ENCODE data around the gene HDAC4.

The HDAC4 gene

DNA sequence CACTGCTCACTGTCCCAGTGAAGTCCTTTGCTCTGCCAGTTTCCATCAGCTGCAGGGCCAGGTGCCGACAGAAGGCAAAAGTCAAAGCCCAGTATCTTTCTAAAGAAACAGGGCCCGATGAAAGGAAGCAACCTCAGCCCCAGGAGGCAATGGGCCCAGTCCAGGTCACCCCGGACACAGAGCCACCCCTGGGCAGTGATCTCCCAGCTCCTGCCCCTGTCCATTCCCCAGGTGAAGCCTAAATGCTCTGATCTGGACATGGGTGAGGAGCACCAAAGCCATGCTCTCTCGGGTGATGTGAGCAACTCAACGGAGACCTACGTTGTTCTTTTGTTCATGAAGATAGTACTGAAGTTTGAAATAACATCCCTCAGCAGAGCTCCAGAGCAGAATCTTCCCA, 61.6 kb downstream of the HDAC4 start:
- Histone ChIP-seq H3K27ac (ENCODE audit: insufficient read depth, low read depth, low read length, poor library complexity, severe bottlenecking) (no peak overlapping the region), H3K27me3 (ENCODE audit: control insufficient read depth, insufficient read depth, low read length, poor library complexity, severe bottlenecking) (no peaks in the 10 kb centered on the region), H3K4me3 (ENCODE audit: insufficient read depth, low read depth, low read length) (no peak overlapping the region), H3K9me3 (ENCODE audit: control insufficient read depth, low read length) (no peaks in the 10 kb centered on the region), H3K4me1 (ENCODE audit: control insufficient read depth, insufficient read depth, low read length) (no peaks in the 10 kb centered on the region), H3K36me3 (ENCODE audit: control insufficient read depth, insufficient read depth, low read length) (no peaks in the 10 kb centered on the region)
- 77 to 79% methylated on average over 6 of the region's 6 CpGs for WGBS, 2 experiments

DNA sequence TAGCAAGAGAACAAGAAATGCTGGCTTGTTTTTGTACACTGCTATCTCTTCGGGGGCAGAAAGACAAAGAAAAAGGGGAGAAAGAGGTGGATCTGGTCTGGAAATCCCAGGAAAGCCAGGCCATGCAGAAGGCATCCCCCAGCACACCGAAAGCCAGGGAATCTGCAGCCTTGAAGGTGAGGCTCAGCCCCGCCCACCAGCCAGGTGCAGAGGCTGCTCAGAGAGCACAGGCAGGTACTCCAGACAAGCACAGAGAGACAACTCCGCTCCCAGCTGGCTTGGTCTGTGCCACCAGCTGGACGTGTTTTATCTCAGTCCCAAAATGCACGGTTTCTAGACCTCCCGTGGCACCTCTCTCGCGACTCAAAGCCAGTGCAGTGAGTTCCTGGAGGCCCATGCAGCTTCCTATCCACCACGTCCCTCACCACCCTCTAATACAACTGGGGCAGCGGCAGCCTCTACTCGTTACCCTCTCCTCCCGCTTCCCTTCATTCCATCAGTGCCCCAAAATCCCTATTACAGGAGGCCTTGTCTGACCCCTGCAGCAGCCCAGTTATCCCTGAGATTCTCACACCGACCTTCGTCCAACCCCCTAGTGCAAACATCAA, 62.8 kb downstream of the HDAC4 start:
- H3K27me3 ChIP-seq (ENCODE audit: control insufficient read depth, insufficient read depth, low read length, poor library complexity, severe bottlenecking): no peaks in the 10 kb centered on the region
- 84 to 87% methylated on average over 15 of the region's 15 CpGs for WGBS, 2 experiments
- H3K27ac ChIP-seq (ENCODE audit: insufficient read depth, low read depth, low read length, poor library complexity, severe bottlenecking): no peak overlapping the region
- no peaks in the 10 kb centered on the region for H3K36me3 ChIP-seq (ENCODE audit: control insufficient read depth, insufficient read depth, low read length)
- no peaks in the 10 kb centered on the region for H3K9me3 ChIP-seq (ENCODE audit: control insufficient read depth, low read length)
- no peaks in the 10 kb centered on the region for H3K4me1 ChIP-seq (ENCODE audit: control insufficient read depth, insufficient read depth, low read length)
- no peak overlapping the region for H3K4me3 ChIP-seq (ENCODE audit: insufficient read depth, low read depth, low read length)

- Histone ChIP-seq H3K4me1 (ENCODE audit: control insufficient read depth, insufficient read depth, low read length) (no peaks in the 10 kb centered on the region), H3K27me3 (ENCODE audit: control insufficient read depth, insufficient read depth, low read length, poor library complexity, severe bottlenecking) (no peaks in the 10 kb centered on the region), H3K36me3 (ENCODE audit: control insufficient read depth, insufficient read depth, low read length) (no peaks in the 10 kb centered on the region), H3K27ac (ENCODE audit: insufficient read depth, low read depth, low read length, poor library complexity, severe bottlenecking) (no peak overlapping the region), H3K4me3 (ENCODE audit: insufficient read depth, low read depth, low read length) (no peak overlapping the region), H3K9me3 (ENCODE audit: control insufficient read depth, low read length) (no peaks in the 10 kb centered on the region)
- 92% methylated on average over 28 of the region's 28 CpGs for WGBS, 2 experiments
Observed at GRCh38 chr2:239337122-239337876, 63.5 kb downstream of the HDAC4 start.

GRCh38 chr2:239331560-239331959, 69.3 kb downstream of the HDAC4 start:
- H3K9me3 ChIP-seq (ENCODE audit: control insufficient read depth, low read length): no peaks in the 10 kb centered on the region
- no peak overlapping the region for H3K27ac ChIP-seq (ENCODE audit: insufficient read depth, low read depth, low read length, poor library complexity, severe bottlenecking)
- peaks cover 16% of the 10 kb centered on the region for H3K4me1 ChIP-seq (ENCODE audit: control insufficient read depth, insufficient read depth, low read length)
- 95 to 96% methylated on average over 24 of the region's 24 CpGs for WGBS, 2 experiments
- H3K4me3 ChIP-seq (ENCODE audit: insufficient read depth, low read depth, low read length): no peak overlapping the region
- H3K36me3 ChIP-seq (ENCODE audit: control insufficient read depth, insufficient read depth, low read length): no peaks in the 10 kb centered on the region
- H3K27me3 ChIP-seq (ENCODE audit: control insufficient read depth, insufficient read depth, low read length, poor library complexity, severe bottlenecking): no peaks in the 10 kb centered on the region

DNA sequence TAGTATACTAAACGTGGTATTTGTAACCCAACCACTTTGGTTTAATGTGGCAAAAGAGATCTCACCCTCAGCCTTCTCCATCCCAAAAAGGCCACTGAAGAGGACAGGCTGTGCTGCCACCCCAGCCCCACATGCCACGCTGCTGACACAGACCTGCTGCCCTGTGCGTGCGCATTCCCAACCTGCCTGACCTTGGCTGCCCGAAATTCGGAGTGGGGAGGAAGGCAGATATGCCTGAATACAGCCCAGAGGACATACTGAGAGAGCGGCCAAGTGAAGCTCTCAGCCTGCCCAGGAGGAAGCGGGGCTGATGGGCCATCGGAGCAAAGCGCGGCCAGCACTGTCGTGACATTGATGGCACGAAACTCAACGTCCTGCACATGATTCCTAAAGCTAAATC, 70.0 kb downstream of the HDAC4 start:
- H3K27me3 ChIP-seq (ENCODE audit: control insufficient read depth, insufficient read depth, low read length, poor library complexity, severe bottlenecking): no peaks in the 10 kb centered on the region
- H3K27ac ChIP-seq (ENCODE audit: insufficient read depth, low read depth, low read length, poor library complexity, severe bottlenecking): no peak overlapping the region
- no peaks in the 10 kb centered on the region for H3K9me3 ChIP-seq (ENCODE audit: control insufficient read depth, low read length)
- 94 to 97% methylated on average over 14 of the region's 14 CpGs for WGBS, 2 experiments
- H3K4me1 ChIP-seq (ENCODE audit: control insufficient read depth, insufficient read depth, low read length): peaks cover 16% of the 10 kb centered on the region
- H3K4me3 ChIP-seq (ENCODE audit: insufficient read depth, low read depth, low read length): no peak overlapping the region
- no peaks in the 10 kb centered on the region for H3K36me3 ChIP-seq (ENCODE audit: control insufficient read depth, insufficient read depth, low read length)

- WGBS, 2 experiments: 85 to 86% methylated on average over 15 of the region's 15 CpGs
- Histone ChIP-seq H3K27me3 (ENCODE audit: control insufficient read depth, insufficient read depth, low read length, poor library complexity, severe bottlenecking) (no peaks in the 10 kb centered on the region), H3K36me3 (ENCODE audit: control insufficient read depth, insufficient read depth, low read length) (no peaks in the 10 kb centered on the region), H3K4me1 (ENCODE audit: control insufficient read depth, insufficient read depth, low read length) (peaks cover 16% of the 10 kb centered on the region), H3K27ac (ENCODE audit: insufficient read depth, low read depth, low read length, poor library complexity, severe bottlenecking) (no peak overlapping the region), H3K9me3 (ENCODE audit: control insufficient read depth, low read length) (no peaks in the 10 kb centered on the region), H3K4me3 (ENCODE audit: insufficient read depth, low read depth, low read length) (no peak overlapping the region)
Observed at GRCh38 chr2:239329972-239330572, 70.7 kb downstream of the HDAC4 start.

DNA sequence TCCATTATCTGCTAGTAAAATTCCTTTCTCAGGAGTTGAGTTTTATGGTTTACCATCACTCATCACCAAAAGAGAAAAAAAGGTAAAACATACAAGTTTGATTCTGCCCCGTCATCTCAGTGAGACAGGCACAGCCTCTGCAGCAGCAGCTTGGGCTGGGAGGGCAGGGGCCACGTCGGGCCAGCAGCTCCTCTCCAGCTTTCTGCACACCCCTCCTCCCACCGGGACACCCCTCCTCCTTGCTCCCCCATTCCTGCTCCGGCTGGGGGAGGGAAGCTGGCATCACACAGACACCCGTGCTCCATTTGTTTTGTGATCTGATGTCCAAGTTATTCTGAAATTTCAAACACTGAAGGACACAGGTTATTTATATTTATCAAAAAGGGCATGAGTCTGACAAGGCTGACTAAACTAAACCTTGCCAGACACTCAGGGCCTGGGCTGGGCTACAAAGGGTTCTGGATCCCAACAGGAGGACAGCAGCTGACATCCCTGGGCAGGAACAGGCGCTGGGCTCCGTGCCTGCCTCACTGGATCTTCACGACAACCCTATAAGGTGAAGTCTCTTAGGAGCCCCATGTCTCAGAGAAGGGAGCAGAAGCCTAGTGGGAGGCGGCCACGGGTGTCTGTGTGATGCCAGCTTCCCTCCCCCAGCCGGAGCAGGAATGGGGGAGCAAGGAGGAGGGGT, 71.4 kb downstream of the HDAC4 start:
- H3K9me3 ChIP-seq (ENCODE audit: control insufficient read depth, low read length): no peaks in the 10 kb centered on the region
- no peak overlapping the region for H3K4me3 ChIP-seq (ENCODE audit: insufficient read depth, low read depth, low read length)
- 86 to 88% methylated on average over 11 to 12 of the region's 12 CpGs for WGBS, 2 experiments
- peaks cover 21% of the 10 kb centered on the region for H3K4me1 ChIP-seq (ENCODE audit: control insufficient read depth, insufficient read depth, low read length)
- no peaks in the 10 kb centered on the region for H3K36me3 ChIP-seq (ENCODE audit: control insufficient read depth, insufficient read depth, low read length)
- no peaks in the 10 kb centered on the region for H3K27me3 ChIP-seq (ENCODE audit: control insufficient read depth, insufficient read depth, low read length, poor library complexity, severe bottlenecking)
- H3K27ac ChIP-seq (ENCODE audit: insufficient read depth, low read depth, low read length, poor library complexity, severe bottlenecking): no peak overlapping the region

- Histone ChIP-seq H3K4me3 (ENCODE audit: insufficient read depth, low read depth, low read length) (no peak overlapping the region), H3K27ac (ENCODE audit: insufficient read depth, low read depth, low read length, poor library complexity, severe bottlenecking) (peak overlapping the region; percentile 16), H3K9me3 (ENCODE audit: control insufficient read depth, low read length) (no peaks in the 10 kb centered on the region), H3K4me1 (ENCODE audit: control insufficient read depth, insufficient read depth, low read length) (peaks cover 24% of the 10 kb centered on the region), H3K27me3 (ENCODE audit: control insufficient read depth, insufficient read depth, low read length, poor library complexity, severe bottlenecking) (no peaks in the 10 kb centered on the region), H3K36me3 (ENCODE audit: control insufficient read depth, insufficient read depth, low read length) (no peaks in the 10 kb centered on the region)
- 89 to 90% methylated on average over 19 of the region's 19 CpGs for WGBS, 2 experiments
Observed at GRCh38 chr2:239328351-239329191, 72.2 kb downstream of the HDAC4 start.

DNA sequence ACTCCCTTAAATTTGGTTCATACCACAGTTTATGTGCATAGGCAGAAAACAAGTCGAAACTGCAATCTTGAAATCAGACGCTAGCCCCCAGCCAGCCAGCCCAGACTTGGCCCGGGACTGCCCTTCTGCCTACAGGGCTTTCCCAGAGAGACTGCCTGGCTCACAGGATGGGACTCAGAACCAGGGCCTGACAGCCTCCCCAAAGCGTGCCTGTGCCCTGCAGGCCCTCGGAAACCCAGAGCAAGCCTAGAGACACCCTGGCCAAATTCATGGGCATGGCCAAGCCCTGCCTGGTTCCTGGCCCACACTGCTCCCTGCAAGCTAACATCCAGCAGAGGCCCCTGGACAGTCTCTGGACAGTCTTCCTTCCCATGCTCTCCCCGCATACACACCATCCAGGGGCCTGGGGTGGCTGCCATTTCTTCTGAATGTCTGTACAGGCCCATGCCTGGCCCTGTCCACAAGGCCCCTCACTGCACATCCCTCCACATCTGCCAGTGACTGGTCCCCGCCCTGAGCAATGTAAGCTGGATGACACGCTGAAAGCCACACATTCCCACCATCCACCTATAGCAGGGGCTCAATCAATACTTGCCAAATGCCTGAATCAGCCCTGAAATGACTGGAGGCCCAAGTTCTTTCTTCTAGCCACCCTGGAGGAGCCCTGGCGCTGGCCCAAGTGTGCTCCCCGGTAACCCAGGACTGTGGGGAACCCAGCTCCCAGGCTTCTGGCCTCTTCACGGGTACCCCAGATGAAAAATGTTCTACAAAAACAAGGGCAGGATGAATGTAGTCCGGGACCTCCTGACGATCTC, 73.1 kb downstream of the HDAC4 start:
- H3K9me3 ChIP-seq (ENCODE audit: control insufficient read depth, low read length): no peaks in the 10 kb centered on the region
- peaks cover under 1% of the 10 kb centered on the region for H3K36me3 ChIP-seq (ENCODE audit: control insufficient read depth, insufficient read depth, low read length)
- WGBS, 2 experiments: 95 to 97% methylated on average over 13 of the region's 13 CpGs
- H3K4me1 ChIP-seq (ENCODE audit: control insufficient read depth, insufficient read depth, low read length): peaks cover 24% of the 10 kb centered on the region
- H3K27ac ChIP-seq (ENCODE audit: insufficient read depth, low read depth, low read length, poor library complexity, severe bottlenecking): no peak overlapping the region
- H3K27me3 ChIP-seq (ENCODE audit: control insufficient read depth, insufficient read depth, low read length, poor library complexity, severe bottlenecking): no peaks in the 10 kb centered on the region
- no peak overlapping the region for H3K4me3 ChIP-seq (ENCODE audit: insufficient read depth, low read depth, low read length)
